KMS-11 (cell line): Measurements from ENCODE around the gene TBC1D20.
"Not testable (repeated sequence)": the region's sequence is repeated elsewhere in the genome, so short reads cannot be mapped to it uniquely, and the experiment has no call there.

Experiments
- H2AFZ ChIP-seq: fragments of 200-600 bp; sonication (generic); 2 replicates; pipeline ENCODE4 v1.6.1; 2016; ENCODE audit warnings: antibody characterized with exemption, mixed run types, low read depth
- H3K27ac ChIP-seq: fragments of 200-600 bp; sonication (generic); 2 replicates; pipeline ENCODE4 v1.6.1; 2016; ENCODE audit warnings: mild to moderate bottlenecking, mixed run types
- H3K27me3 ChIP-seq: fragments of 200-600 bp; sonication (generic); 2 replicates; pipeline ENCODE4 v1.6.1; 2017; ENCODE audit warnings: mild to moderate bottlenecking, low read depth, mixed run types, moderate library complexity; ENCODE audit not compliant: insufficient read depth
- H3K36me3 ChIP-seq: fragments of 200-600 bp; sonication (generic); 2 replicates; pipeline ENCODE4 v1.6.1; 2017; ENCODE audit warnings: mild to moderate bottlenecking, mixed run types; ENCODE audit not compliant: insufficient read depth
- H3K4me1 ChIP-seq: fragments of 200-600 bp; sonication (generic); 2 replicates; pipeline ENCODE4 v1.6.1; 2016; ENCODE audit warnings: mild to moderate bottlenecking, low read depth, mixed run types; ENCODE audit not compliant: poor library complexity, severe bottlenecking
- H3K4me2 ChIP-seq: fragments of 200-600 bp; sonication (generic); 2 replicates; pipeline ENCODE4 v1.7.0; 2016; ENCODE audit warnings: mild to moderate bottlenecking, mixed run types
- H3K4me3 ChIP-seq: fragments of 200-600 bp; sonication (generic); IDR thresholded peaks from 2 replicates; pipeline ENCODE4 v1.6.1; 2017; ENCODE audit warnings: low read depth, low read length, mixed read lengths; ENCODE audit not compliant: insufficient read depth
- H3K79me2 ChIP-seq: fragments of 200-600 bp; sonication (generic); 2 replicates; pipeline ENCODE4 v1.6.1; 2016; ENCODE audit warnings: low read depth, mixed run types; ENCODE audit not compliant: insufficient read depth
- H3K9ac ChIP-seq: fragments of 200-600 bp; sonication (generic); 2 replicates; pipeline ENCODE4 v1.6.1; 2016; ENCODE audit warnings: mild to moderate bottlenecking, mixed run types
- H4K20me1 ChIP-seq: fragments of 200-600 bp; sonication (generic); 2 replicates; pipeline ENCODE4 v1.6.1; 2016; ENCODE audit warnings: mild to moderate bottlenecking, mixed run types; ENCODE audit not compliant: insufficient read depth
- CTCF ChIP-seq: fragments of 200-600 bp; sonication (generic); conservative IDR thresholded peaks from 2 replicates; pipeline ENCODE4 v1.6.1; 2017; ENCODE audit warnings: low read depth, mild to moderate bottlenecking, antibody characterized with exemption, low read length, moderate library complexity, mixed read lengths

The TBC1D20 gene

GRCh38 chr20:387520-387919 lies 74.8 kb downstream of the TBC1D20 start:
- no peaks in the 10 kb centered on the region for H3K27me3 ChIP-seq
- H3K79me2 ChIP-seq, result peaks cover 38% of the 10 kb centered on the region
- no peak overlapping the region for H3K4me3 ChIP-seq
- no peaks in the 10 kb centered on the region for H4K20me1 ChIP-seq
- H3K4me2 ChIP-seq, result no peak overlapping the region
- no peak overlapping the region for H3K9ac ChIP-seq
- no peak for TF ChIP-seq CTCF
- H3K36me3 ChIP-seq, result no peaks in the 10 kb centered on the region
- H3K27ac ChIP-seq, result no peak overlapping the region
- H2AFZ ChIP-seq, result no peak overlapping the region
- peaks cover 8% of the 10 kb centered on the region for H3K4me1 ChIP-seq

- H4K20me1 ChIP-seq, H3K4me2 ChIP-seq, H3K4me3 ChIP-seq, H3K36me3 ChIP-seq, H2AFZ ChIP-seq, H3K27ac ChIP-seq, H3K27me3 ChIP-seq, H3K9ac ChIP-seq: not testable (repeated sequence)
- Histone ChIP-seq H3K79me2 (peaks cover 42% of the 10 kb centered on the region), H3K4me1 (peaks cover 14% of the 10 kb centered on the region)
Measured at GRCh38 chr20:386634-387033, 75.7 kb downstream of the TBC1D20 start.
